H54 (cell line): ENCODE results near the gene MTERF2.

Experiments used
- DNase-seq: peaks from one replicate; pipeline ENCODE4 v3.0.0; 2011; ENCODE audit warnings: low spot score, mixed read lengths; ENCODE audit not compliant: insufficient read length
- FAIRE-seq: peaks from 3 replicates; lab custom pipeline; 2011; peaks lifted over from hg19 to GRCh38; lab: Jason Lieb, UNC
- POLR2A ChIP-seq: IDR thresholded peaks from 2 replicates; pipeline ENCODE4 v1.6.1; 2011; ENCODE audit warnings: low read depth, mild to moderate bottlenecking, low read length

MTERF2 gene

DNA sequence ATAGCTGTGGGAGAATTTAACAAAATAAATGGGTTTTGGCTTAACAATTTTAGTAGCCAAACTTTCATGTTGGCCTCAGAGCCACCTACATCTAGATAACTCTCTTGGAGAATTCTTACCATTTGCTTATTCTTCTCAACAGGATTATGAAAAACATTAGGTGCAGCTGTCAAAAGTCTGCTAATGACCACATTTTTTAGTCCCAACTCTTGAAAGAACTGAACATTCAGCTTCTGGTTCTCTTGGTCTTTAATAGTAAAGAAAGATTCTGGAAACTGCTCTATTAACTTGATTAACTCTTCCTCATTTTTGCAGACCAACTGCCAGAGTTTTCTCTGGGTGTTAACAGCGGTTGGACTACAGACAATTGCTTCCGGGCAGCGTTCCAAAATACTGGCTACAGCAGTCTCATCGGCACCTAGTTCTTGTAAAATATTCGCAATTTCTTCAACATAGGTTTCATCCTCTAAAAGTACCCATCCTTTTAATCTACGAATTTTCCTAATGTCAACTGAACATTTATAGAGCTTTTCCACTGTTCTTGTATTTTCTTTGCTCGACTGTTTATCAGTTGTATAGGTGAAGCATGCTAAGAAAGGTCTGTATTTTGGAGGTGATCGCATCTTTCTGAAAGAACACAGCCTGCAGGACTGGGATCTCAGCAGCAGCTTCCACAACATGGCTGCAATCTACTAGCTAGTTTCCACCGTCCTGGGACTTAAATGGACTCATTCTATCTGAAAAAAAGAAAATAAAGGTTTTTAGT lies 8.7 kb downstream of the MTERF2 start:
- TF ChIP-seq POLR2A = no peak
- no peak for DNase-seq
- no peak for FAIRE-seq

DNA sequence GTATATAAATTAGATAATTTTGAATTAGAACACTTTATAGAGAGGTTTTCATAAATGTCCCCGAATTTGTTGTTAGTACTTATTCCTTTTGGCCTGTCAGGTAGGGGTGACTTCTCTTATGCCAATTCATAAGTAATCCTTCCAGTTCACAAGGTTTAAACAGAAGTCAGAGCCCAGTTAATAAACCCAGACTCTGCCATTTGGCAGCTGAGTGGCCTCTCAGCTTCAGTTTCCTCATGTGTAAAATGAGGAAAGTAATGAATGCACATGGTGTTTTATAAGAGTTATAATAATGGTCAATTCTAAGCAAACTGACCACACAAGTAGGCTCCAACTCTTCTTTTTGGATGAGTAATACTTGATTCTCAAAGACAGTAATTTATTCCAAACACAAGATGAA lies 10.3 kb downstream of the MTERF2 start:
- no peak for FAIRE-seq
- no peak for TF ChIP-seq POLR2A

DNA sequence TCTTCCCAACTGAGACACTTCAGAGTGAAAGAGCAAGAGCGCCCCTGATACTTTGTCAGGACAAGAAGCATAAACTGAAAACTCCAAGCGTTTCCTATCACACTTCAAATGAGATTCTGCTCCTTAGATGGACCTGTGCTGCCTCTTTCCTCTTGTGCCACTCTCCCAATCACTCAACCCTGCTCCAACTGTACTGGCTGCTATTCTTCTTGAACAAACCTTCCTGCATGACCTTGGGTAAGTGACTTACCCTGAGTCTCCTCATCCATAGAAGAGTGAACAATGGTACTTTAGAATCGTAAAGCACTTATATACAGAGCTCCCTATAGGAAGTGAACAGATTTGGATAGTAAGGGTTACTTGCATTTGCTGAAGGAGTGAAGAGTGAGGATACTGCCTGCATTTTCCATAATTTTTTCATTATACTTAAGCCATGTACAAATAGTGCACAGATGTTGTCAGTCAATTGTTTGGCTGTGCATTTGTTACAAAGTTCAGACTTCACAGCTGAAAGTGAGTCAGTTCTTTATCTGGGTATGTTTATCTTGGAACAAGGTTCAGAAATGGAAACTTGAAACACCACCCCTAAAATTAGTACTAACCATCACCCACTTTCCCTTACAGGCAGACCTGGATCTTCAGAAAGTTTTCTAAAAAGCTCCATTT lies 10.8 kb downstream of the MTERF2 start:
- TF ChIP-seq POLR2A = no peak
- FAIRE-seq (peak; percentile 89), DNase-seq (no peak)

More for the DNA sequence above, 10.3 kb downstream of the MTERF2 start:
- DNase-seq = no peak

DNA sequence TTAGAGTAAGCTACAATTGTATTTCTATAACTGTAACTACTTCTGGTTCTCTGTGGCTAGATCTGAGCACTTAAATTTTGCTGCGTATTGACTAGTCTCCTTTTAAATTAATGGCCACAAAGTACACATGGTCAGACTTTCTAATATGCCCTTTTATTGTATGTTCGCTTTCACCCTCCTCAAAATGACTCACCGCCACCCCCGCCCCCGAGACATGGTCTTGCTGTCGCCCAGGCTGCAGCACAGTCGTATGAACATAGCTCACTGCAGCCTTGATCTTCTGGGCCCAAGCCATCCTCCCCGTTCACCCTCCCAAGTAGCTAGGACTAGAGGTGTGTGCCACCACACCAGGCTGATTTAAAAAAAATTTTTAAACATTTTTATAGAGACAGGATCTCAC lies 11.8 kb downstream of the MTERF2 start:
- no peak for FAIRE-seq
- TF ChIP-seq POLR2A = no peak
- DNase-seq = no peak

DNA sequence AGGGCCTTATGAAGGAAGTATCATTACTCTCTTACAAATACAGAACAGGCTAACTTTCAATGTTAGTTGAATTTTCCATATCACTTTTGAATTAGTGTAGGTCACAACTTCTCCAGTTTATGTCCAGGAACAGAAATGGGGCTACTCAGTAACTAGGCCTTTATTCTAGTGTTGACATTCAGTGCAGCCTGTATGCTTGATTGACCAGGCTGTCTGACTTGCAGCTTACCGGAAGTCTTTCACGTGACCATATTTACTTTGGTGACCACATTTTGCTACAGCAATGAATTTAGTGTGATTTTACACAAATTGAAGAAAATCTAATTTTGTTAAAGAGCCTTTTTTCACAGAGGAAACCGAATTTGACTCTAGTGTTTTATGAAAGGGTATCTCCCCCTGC lies 12.4 kb downstream of the MTERF2 start:
- DNase-seq = no peak
- FAIRE-seq = no peak
- TF ChIP-seq POLR2A = no peak

DNA sequence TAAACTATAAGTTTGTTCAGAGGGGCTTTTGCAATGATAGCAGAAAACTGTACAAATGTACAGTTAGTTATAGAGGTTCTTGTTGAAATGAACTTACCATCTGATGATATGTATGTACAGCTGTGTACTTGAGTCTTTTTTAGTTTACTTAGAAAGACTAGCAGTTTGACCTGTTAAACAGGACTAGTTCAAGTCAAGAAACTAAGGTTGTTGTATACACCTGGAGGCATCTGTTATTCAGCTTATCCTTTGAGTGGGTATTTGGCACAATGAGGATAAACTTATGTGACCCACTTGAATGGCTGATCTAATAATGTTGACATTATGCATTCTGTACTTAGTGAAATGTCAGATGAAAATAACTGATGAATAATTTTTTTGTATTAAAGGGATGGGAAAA lies 13.4 kb downstream of the MTERF2 start:
- FAIRE-seq (no peak), DNase-seq (no peak)
- TF ChIP-seq POLR2A = no peak

- TF ChIP-seq POLR2A = no peak
- DNase-seq (no peak), FAIRE-seq (no peak)
Observed at GRCh38 chr12:106971065-106971464, 15.9 kb downstream of the MTERF2 start.

- no peak for FAIRE-seq
- DNase-seq = no peak
- no peak for TF ChIP-seq POLR2A
Observed at GRCh38 chr12:106964526-106964925, 22.4 kb downstream of the MTERF2 start.

- FAIRE-seq = peak; percentile 20
Observed at GRCh38 chr12:106962286-106962685, 24.7 kb downstream of the MTERF2 start.

DNA sequence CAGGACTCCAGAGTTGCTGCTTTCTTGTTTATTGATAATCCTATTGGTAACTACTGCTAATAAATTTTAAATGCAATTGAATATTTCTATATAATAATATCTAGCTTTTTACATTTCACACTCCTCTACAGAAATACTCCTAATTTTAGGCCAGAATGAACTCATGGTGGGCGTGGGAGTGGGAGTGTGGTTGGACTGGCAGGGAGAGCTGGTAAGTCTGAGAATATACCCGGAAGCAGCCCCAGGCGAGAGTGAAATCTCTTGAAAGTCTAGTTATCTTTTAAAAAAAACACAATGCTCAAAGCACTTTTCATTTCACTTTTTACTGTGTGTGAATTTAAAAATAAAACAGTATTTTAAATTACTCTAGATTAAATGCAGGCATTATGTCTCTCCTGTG lies 26.5 kb downstream of the MTERF2 start:
- no peak for FAIRE-seq
- no peak for TF ChIP-seq POLR2A
- no peak for DNase-seq

More at GRCh38 chr12:106962286-106962685, 24.7 kb downstream of the MTERF2 start:
- TF ChIP-seq POLR2A = no peak
- DNase-seq = no peak

GRCh38 chr12:106957583-106957982 lies 29.4 kb downstream of the MTERF2 start:
- no peak for TF ChIP-seq POLR2A
- FAIRE-seq (no peak), DNase-seq (no peak)

GRCh38 chr12:106956048-106956578 lies 30.8 kb downstream of the MTERF2 start:
- DNase-seq (peak; percentile 49), FAIRE-seq (no peak)
- no peak for TF ChIP-seq POLR2A

DNA sequence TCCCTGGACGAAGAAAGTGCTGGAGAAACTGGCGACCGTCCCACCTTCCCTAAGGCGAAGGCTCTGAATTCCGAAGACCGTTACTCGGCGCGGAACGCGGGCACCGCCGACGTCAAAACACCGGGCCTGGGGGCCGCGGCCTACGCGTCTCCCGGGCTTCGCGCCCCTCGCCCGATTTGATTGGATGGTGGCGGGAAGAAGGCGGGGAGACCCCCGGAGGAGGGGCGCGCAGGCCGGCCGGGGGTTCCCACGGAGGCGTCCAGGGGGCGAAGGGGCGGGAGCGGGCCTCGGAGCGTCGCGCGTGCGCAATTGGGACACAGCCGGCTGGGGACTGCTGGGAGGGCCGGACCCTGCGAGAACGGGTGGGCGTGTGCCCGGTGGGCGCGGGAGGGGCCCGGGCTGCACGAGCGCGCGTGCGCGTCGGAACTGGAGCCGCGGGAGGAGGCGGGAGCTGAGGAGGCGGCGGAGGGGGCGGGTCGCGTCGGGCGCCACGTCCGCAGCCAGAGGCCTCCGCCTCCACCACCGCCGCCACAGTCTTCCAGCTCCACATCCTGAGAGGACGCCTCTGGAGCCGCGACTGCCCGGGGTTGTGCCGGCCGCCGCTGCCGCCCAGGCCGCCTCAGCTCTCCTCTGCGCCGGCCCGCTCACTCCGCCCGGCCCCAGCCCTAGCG lies 31.4 kb downstream of the MTERF2 start, which contains the start of gene TMEM263:
Gene TMEM263, plus strand, starts transcription at position 531 of the 671 bp plus-strand sequence. CDS start 11,210 bp downstream, outside the sequence.
- FAIRE-seq (peak; percentile 48), DNase-seq (peak; percentile 88)
- peak; percentile 89 for TF ChIP-seq POLR2A
